AG10803 (cell line): ENCODE measurements around the gene DDC.
"Not testable (repeated sequence)": the region's sequence is repeated elsewhere in the genome, so short reads cannot be mapped to it uniquely, and the experiment has no call there.

Experiments used
- DNase-seq: peaks from one replicate; pipeline ENCODE4 v3.0.0; 2010; ENCODE audit warnings: low read depth
- H3K4me3 ChIP-seq: 2 replicates; pipeline ENCODE4 v1.5.1; 2011; ENCODE audit warnings: mild to moderate bottlenecking, low read length, control low read depth
- TF ChIP-seq, protein P1 (sequence below): conservative IDR thresholded peaks from 2 replicates; pipeline ENCODE4 v1.5.1; 2011; ENCODE audit warnings: mild to moderate bottlenecking, low read length, control low read depth, inconsistent platforms

The DDC gene

DNA sequence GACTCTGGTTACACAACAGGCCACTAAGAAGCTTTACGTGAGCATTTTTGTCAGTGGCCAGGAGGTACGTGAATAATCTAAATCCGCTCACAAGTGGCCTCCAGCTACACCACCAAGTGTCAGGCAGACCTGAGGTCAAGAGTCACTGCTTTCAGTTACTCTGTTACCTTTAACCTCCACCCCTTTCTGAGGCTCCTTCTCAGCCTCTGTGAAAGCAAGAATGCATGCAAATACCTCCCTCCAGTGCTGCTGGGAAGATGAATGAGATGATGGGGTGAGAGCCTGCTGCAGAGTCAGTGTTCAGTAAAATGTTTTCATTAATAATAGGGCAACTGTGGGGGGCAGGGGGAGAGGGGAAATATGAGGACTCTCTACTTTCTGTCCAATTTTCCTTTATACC lies 11.2 kb downstream of the DDC start:
- DNase-seq: no peak
- no peak overlapping the region for H3K4me3 ChIP-seq
- TF ChIP-seq, protein P1, sequence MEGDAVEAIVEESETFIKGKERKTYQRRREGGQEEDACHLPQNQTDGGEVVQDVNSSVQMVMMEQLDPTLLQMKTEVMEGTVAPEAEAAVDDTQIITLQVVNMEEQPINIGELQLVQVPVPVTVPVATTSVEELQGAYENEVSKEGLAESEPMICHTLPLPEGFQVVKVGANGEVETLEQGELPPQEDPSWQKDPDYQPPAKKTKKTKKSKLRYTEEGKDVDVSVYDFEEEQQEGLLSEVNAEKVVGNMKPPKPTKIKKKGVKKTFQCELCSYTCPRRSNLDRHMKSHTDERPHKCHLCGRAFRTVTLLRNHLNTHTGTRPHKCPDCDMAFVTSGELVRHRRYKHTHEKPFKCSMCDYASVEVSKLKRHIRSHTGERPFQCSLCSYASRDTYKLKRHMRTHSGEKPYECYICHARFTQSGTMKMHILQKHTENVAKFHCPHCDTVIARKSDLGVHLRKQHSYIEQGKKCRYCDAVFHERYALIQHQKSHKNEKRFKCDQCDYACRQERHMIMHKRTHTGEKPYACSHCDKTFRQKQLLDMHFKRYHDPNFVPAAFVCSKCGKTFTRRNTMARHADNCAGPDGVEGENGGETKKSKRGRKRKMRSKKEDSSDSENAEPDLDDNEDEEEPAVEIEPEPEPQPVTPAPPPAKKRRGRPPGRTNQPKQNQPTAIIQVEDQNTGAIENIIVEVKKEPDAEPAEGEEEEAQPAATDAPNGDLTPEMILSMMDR: no peak

DNA sequence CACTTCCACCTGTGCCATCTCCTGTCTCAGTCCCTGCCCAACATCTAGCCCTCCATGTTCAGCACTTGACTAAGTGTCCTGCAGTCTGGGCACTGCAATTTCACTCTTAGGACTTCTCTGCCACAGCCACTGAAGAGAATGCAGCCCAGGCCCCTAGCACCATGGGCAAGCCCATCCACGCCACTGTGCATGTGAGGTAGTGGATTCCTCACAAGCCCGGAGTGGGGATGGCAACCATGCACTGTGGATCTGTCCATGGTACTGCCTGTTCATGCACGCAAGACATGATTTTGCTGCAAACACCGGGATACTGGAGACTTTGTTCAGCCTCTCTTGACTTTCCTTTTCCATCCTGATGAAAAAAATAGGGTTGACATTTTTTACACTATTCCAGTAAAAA lies 12.3 kb downstream of the DDC start:
- DNase-seq: peak; percentile 44
- TF ChIP-seq, protein P1: no peak
- no peak overlapping the region for H3K4me3 ChIP-seq

- TF ChIP-seq, protein P1: no peak
- H3K4me3 ChIP-seq: no peak overlapping the region
- DNase-seq: no peak
These were observed 13.1 kb downstream of the DDC start for GRCh38 chr7:50552139-50552538.

GRCh38 chr7:50545613-50546012 lies 19.6 kb downstream of the DDC start:
- not testable (repeated sequence) for DNase-seq

DNA sequence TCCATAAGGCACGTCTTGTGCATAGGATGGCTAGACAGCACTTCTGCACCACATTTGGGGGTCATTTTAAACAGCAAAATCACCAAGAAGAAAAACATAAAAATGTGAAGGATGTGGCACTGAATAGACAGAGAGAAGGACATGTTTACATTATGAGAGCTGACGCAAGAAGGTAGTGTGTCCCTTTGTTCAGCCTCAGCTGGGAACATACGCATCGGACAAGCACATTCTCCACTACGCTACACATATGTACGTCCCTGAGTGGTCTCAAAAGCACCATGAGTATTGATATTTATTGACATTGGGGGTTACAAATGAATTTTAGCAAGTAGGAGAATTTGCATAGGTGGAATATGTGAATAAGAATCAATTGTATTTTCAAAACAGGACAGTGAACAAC lies 20.2 kb downstream of the DDC start:
- no peak for DNase-seq
- TF ChIP-seq, protein P1: no peak
- H3K4me3 ChIP-seq: no peak overlapping the region

More at GRCh38 chr7:50545613-50546012, 19.6 kb downstream of the DDC start:
- H3K4me3 ChIP-seq: not testable (repeated sequence)

DNA sequence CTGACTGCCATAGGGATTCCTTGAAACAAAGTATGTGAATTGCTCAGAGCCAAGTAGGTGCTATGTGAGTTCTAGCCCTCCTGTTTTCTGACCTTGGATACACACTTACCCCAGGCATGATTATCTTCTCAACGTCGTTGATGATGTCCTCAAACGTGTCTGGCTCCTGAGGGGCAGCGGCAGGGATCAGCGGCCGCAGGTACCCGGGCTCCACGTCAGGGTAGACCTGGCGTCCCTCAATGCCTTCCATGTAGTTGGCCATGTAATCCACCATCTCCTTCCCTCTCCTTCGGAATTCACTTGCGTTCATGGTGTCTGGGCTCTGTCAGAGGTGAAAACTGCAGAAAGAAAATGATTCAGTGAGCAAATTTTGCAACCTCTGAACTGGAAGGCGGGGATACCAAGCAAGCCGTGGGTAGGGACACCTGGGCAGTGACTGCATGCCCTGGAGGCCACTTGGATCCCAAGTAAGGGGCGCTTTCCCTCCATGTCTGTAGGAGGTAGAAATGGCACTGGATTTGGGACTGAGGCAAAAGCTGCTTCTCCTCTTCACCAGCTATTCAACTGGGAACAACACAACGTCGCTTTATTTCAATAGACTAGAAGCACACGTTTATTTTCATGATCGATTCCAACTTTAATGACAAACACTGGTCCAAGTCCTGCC lies 21.3 kb downstream of the DDC start:
- no peak for DNase-seq
- H3K4me3 ChIP-seq: no peak overlapping the region
- TF ChIP-seq, protein P1: no peak

GRCh38 chr7:50542132-50542531 lies 23.1 kb downstream of the DDC start:
- DNase-seq: no peak
- H3K4me3 ChIP-seq: no peak overlapping the region
- TF ChIP-seq, protein P1: no peak
